Esophagus squamous epithelium (tissue), 5 donors: ENCODE results near the gene PYROXD2. TPM values are rescaled to one million over a fixed set of nuclear protein-coding genes. Genes with fewer than 3 reads are reported as not detected.
A peak's percentile ranks its signal among the peaks of the same experiment; 100 is the strongest.

Experiments
- DNase-seq: peaks from one replicate; lab custom pipeline; 2025; lab: John Stamatoyannopoulos, UW
- H3K27ac ChIP-seq, 4 donors: fragments of 200-600 bp; sonication (generic); one replicate each; pipeline ENCODE4 v1.5.1; 2016 to 2019; ENCODE audit warnings: mild to moderate bottlenecking in 1 of 4
- H3K27me3 ChIP-seq, 4 donors: fragments of 200-600 bp; sonication (generic); 1 replicate in 3 of 4; 2 replicates in 1 of 4; pipeline versions ENCODE4 v1.5.1 to v1.6.0; 2017 to 2021; ENCODE audit warnings: antibody characterized with exemption in 1 of 4
- H3K36me3 ChIP-seq, 3 donors: fragments of 200-600 bp; sonication (generic); one replicate each; pipeline ENCODE4 v1.5.1; 2016 to 2019
- H3K4me1 ChIP-seq, 3 donors: fragments of 200-600 bp; sonication (generic); one replicate each; pipeline ENCODE4 v1.5.1; 2017 to 2019
- H3K4me3 ChIP-seq, 4 donors: fragments of 200-600 bp; sonication (generic); 1 replicate in 3 of 4; 2 replicates in 1 of 4; pipeline ENCODE4 v1.5.1; 2016 to 2019; ENCODE audit warnings: mild to moderate bottlenecking in 2 of 4, moderate library complexity in 1 of 4
- H3K9me3 ChIP-seq, 3 donors: fragments of 200-600 bp; sonication (generic); one replicate each; pipeline ENCODE4 v1.5.1; 2016 to 2019
- POLR2A ChIP-seq, 4 donors: fragments of 450-650 bp; IDR thresholded peaks; one replicate each; pipeline ENCODE4 v1.6.1; 2017; ENCODE audit warnings: antibody characterized with exemption in 4 of 4, mild to moderate bottlenecking in 4 of 4, moderate library complexity in 3 of 4
- WGBS, 2 donors: methylation state at CpG; one replicate each; pipeline ENCODE4 v1.1.5; 2018; 5-methylcytosine and 5-hydroxymethylcytosine counted together
- intact Hi-C: fragments of 100-400 bp; cut with DNase I; formaldehyde crosslinking; loops from one replicate; pipeline ENCODE4 v1.15.0; 2022
- total RNA-seq, 4 donors: library from RNA; depleted of rRNA; stranded (reverse); fragments of >200 nt; gene quantifications; one replicate each; pipeline ENCODE4 v1.1.0, GENCODE V29; 2016
- TF ChIP-seq, protein P1 (sequence below), 6 experiments: fragments of 450-650 bp in 4 of 6; fragments of 200-600 bp in 2 of 6; sonication (generic) in 2 of 6; IDR thresholded peaks; one replicate each; pipeline ENCODE4 v1.5.1; 2016 to 2019; ENCODE audit warnings: antibody characterized with exemption in 6 of 6, mild to moderate bottlenecking in 4 of 6, moderate library complexity in 4 of 6
- donor health status: DM: yes; HTN: yes; CAD: no.

PYROXD2 gene
- total RNA-seq, 4 donors from 2014 or later = 1.6 to 7.7 (median 3.9) TPM

GRCh38 chr10:98456043-98456570 is 41.1 kb upstream of the PYROXD2 start:
- Histone ChIP-seq H3K9me3 (no peaks in the 10 kb centered on the region), H3K27ac (no peak overlapping the region), H3K4me3 (no peak overlapping the region), H3K27me3 (peaks cover 0 to 22% (median 0%) of the 10 kb centered on the region in 4 donors), H3K4me1 (peaks cover 0 to 5% (median 0%) of the 10 kb centered on the region in 3 donors), H3K36me3 (no peaks in the 10 kb centered on the region)
- intact Hi-C loops = no loop called here
- DNase-seq = no peak
- no peak for TF ChIP-seq POLR2A (IDR thresholded peaks at IDR 0.05)
- TF ChIP-seq, protein P1, sequence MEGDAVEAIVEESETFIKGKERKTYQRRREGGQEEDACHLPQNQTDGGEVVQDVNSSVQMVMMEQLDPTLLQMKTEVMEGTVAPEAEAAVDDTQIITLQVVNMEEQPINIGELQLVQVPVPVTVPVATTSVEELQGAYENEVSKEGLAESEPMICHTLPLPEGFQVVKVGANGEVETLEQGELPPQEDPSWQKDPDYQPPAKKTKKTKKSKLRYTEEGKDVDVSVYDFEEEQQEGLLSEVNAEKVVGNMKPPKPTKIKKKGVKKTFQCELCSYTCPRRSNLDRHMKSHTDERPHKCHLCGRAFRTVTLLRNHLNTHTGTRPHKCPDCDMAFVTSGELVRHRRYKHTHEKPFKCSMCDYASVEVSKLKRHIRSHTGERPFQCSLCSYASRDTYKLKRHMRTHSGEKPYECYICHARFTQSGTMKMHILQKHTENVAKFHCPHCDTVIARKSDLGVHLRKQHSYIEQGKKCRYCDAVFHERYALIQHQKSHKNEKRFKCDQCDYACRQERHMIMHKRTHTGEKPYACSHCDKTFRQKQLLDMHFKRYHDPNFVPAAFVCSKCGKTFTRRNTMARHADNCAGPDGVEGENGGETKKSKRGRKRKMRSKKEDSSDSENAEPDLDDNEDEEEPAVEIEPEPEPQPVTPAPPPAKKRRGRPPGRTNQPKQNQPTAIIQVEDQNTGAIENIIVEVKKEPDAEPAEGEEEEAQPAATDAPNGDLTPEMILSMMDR (IDR thresholded peaks at IDR 0.05) = no peak
- 100% methylated on average over 2 of the region's 4 CpGs; no CpG with 5 or more reads in 1 of the 2 donors for WGBS, 2 donors

DNA sequence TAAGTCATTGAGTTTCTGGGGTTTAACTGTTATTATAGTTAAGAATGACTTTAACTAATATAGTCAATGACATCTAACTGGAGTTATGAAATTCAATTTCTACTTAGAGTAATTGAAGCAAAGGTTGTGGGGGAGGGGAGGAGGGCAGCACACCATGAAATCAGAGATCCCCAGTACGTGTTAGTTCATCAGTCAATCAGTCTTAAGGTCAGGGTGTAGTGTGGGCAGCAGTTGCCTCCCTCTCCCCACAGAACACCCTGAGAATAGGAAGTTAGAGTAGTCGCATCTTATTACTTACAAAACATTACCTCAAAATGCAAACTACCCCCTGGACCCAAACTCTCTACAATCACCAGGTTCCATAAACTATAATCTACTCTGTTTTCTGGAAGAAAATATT is 38.7 kb upstream of the PYROXD2 start:
- 66 to 79% methylated on average over 2 of the region's 2 CpGs for WGBS, 2 donors
- no peaks in the 10 kb centered on the region for H3K4me1 ChIP-seq
- intact Hi-C loops = no loop called here

GRCh38 chr10:98450618-98451017 is 35.6 kb upstream of the PYROXD2 start:
- TF ChIP-seq, protein P1 (IDR thresholded peaks at IDR 0.05) = no peak
- TF ChIP-seq POLR2A (IDR thresholded peaks at IDR 0.05) = no peak
- Histone ChIP-seq H3K27ac (no peak overlapping the region), H3K36me3 (no peaks in the 10 kb centered on the region), H3K4me3 (no peak overlapping the region), H3K4me1 (peaks cover 4 to 15% (median 9%) of the 10 kb centered on the region in 3 donors), H3K27me3 (peaks cover 0 to 5% (median 0%) of the 10 kb centered on the region in 4 donors), H3K9me3 (no peaks in the 10 kb centered on the region)
- intact Hi-C loops = no loop called here
- 41 to 64% methylated on average over 1 of the region's 1 CpG for WGBS, 2 donors
- no peak for DNase-seq

More for the DNA sequence above, 38.7 kb upstream of the PYROXD2 start:
- DNase-seq = no peak
- Histone ChIP-seq H3K9me3 (no peaks in the 10 kb centered on the region), H3K36me3 (no peaks in the 10 kb centered on the region), H3K4me3 (no peak overlapping the region), H3K27ac (no peak overlapping the region), H3K27me3 (peaks cover 0 to 22% (median 0%) of the 10 kb centered on the region in 4 donors)
- no peak for TF ChIP-seq POLR2A (IDR thresholded peaks at IDR 0.05)
- TF ChIP-seq, protein P1 (IDR thresholded peaks at IDR 0.05) = no peak

- no peak overlapping the region for H3K4me3 ChIP-seq
- TF ChIP-seq, protein P1 (IDR thresholded peaks at IDR 0.05) = no peak
- no peak for TF ChIP-seq POLR2A (IDR thresholded peaks at IDR 0.05)
- H3K9me3 ChIP-seq = no peaks in the 10 kb centered on the region
- peaks cover 0 to 5% (median 0%) of the 10 kb centered on the region in 4 donors for H3K27me3 ChIP-seq
- intact Hi-C loops = no loop called here
- H3K36me3 ChIP-seq = peaks cover 0 to 11% (median 5%) of the 10 kb centered on the region in 3 donors
- H3K27ac ChIP-seq = no peak overlapping the region
- no peak for DNase-seq
- peaks cover 4 to 26% (median 15%) of the 10 kb centered on the region in 3 donors for H3K4me1 ChIP-seq
Measured at GRCh38 chr10:98449287-98449686, 34.3 kb upstream of the PYROXD2 start.

- peaks cover 3 to 36% (median 13%) of the 10 kb centered on the region in 3 donors for H3K36me3 ChIP-seq
- intact Hi-C loops = no loop called here
- WGBS, 2 donors = 100% methylated on average over 1 of the region's 47 CpGs; no CpG with 5 or more reads in 1 of the 2 donors
- H3K4me3 ChIP-seq = peak within 1 kb of the TSS; percentile 68 to 92 (median 91)
- H3K27me3 ChIP-seq = no peaks in the 10 kb centered on the region
- peak within 1 kb of the TSS; percentile 87 to 96 (median 94) for H3K27ac ChIP-seq
- no peaks in the 10 kb centered on the region for H3K9me3 ChIP-seq
- TF ChIP-seq, protein P1 (IDR thresholded peaks at IDR 0.05) = peak in 1 of 6 experiments; percentile 35
- peak in 3 of 4 donors; percentile 59 to 94 (median 82) for TF ChIP-seq POLR2A (IDR thresholded peaks at IDR 0.05)
- peaks cover 4 to 31% (median 15%) of the 10 kb centered on the region in 3 donors for H3K4me1 ChIP-seq
- no peak for DNase-seq
Measured at GRCh38 chr10:98446661-98447221, 31.8 kb upstream of the PYROXD2 start, which contains the start of gene HPS1. Gene HPS1 (minus strand): TSS chr10:98446935. CDS start chr10:98443240, 3,695 bp downstream.
